Measurements from ENCODE around the gene HIPK2. TPM values are rescaled to one million over a fixed set of nuclear protein-coding genes. Genes with fewer than 3 reads are reported as not detected.
A peak's percentile ranks its signal among the peaks of the same experiment; 100 is the strongest.
"Not testable (repeated sequence)": the region's sequence is repeated elsewhere in the genome, so short reads cannot be mapped to it uniquely, and the experiment has no call there.

The HIPK2 gene
- total RNA-seq, 6 experiments from 2014 or later, result 48.5 to 68.0 (median 59.6) TPM

DNA sequence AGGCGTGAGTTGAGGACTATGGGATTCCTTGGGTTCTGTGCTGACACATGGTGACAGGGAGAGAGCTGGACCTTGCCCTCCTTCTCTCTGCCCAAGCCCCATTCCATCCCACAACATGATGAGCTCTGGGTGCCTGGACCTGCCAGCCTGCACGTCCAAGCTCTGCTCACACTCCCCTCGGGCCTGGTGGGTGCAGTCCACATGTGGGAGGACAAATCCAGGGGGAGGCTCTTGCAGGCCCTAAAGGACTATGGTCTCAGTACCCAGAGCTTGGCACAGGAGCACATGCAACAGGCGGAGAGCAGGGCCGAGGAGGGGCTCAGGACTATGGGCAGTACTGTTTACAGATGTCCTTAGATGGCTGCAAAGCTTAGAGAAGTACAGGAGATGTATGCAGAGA is 162.9 kb downstream of the HIPK2 start:
- intact Hi-C loops (cut with DNase I), result loop anchor here in 1 of 2 donors (10.0 kb wide), 1 partner anchor 380 kb away; no protein-coding TSS in a partner anchor

GRCh38 chr7:139613971-139614411 is 163.8 kb downstream of the HIPK2 start:
- no peak for DNase-seq
- 87% methylated on average over 7 of the region's 10 CpGs for WGBS (ENCODE audit: insufficient coverage, low coverage, low lambda C conversion rate, missing lambda C conversion rate)
- no peak for ATAC-seq
- Histone ChIP-seq H3K4me1 (peaks cover 0 to 4% (median 0%) of the 10 kb centered on the region in 4 donors), H3K27me3 (no peaks in the 10 kb centered on the region), H3K4me3 (no peak overlapping the region), H3K9me3 (no peaks in the 10 kb centered on the region), H3K36me3 (peaks cover 12 to 87% (median 49%) of the 10 kb centered on the region in 4 donors), H3K27ac (no peak overlapping the region)
- TF ChIP-seq POLR2A (IDR thresholded peaks at IDR 0.05) (no peak), CTCF (IDR thresholded peaks at IDR 0.05) (no peak)
- intact Hi-C loops (cut with DNase I), result loop anchor here in 1 of 2 donors (10.0 kb wide), 1 partner anchor 381 kb away; no protein-coding TSS in a partner anchor

More for the DNA sequence above, 162.9 kb downstream of the HIPK2 start:
- ATAC-seq (peak in 2 of 4 donors; percentile 8 to 9), DNase-seq (no peak)
- Histone ChIP-seq H3K4me1 (peaks cover 0 to 4% (median 0%) of the 10 kb centered on the region in 4 donors), H3K27ac (no peak overlapping the region), H3K4me3 (no peak overlapping the region), H3K9me3 (no peaks in the 10 kb centered on the region), H3K27me3 (no peaks in the 10 kb centered on the region), H3K36me3 (peaks cover 12 to 85% (median 46%) of the 10 kb centered on the region in 4 donors)
- WGBS (ENCODE audit: insufficient coverage, low coverage, low lambda C conversion rate, missing lambda C conversion rate), result no CpG with 5 or more reads among the region's 5 CpGs
- TF ChIP-seq CTCF (IDR thresholded peaks at IDR 0.05) (no peak), POLR2A (IDR thresholded peaks at IDR 0.05) (no peak)

GRCh38 chr7:139611556-139611955 is 166.2 kb downstream of the HIPK2 start:
- H3K27ac ChIP-seq, H3K27me3 ChIP-seq, H3K9me3 ChIP-seq, DNase-seq, H3K4me3 ChIP-seq, H3K4me1 ChIP-seq, ATAC-seq: not testable (repeated sequence)
- peaks cover 12 to 69% (median 37%) of the 10 kb centered on the region in 4 donors for H3K36me3 ChIP-seq
- 100% methylated on average over 2 of the region's 2 CpGs for WGBS (ENCODE audit: insufficient coverage, low coverage, low lambda C conversion rate, missing lambda C conversion rate)
- intact Hi-C loops (cut with DNase I), result loop anchor here in 1 of 2 donors (10.0 kb wide), 1 partner anchor 383 kb away; no protein-coding TSS in a partner anchor

- TF ChIP-seq POLR2A (IDR thresholded peaks at IDR 0.05) (no peak), CTCF (IDR thresholded peaks at IDR 0.05) (no peak)
- ATAC-seq (peak; percentile 30 to 59 (median 46)), DNase-seq (peak in 1 of 3 donors; percentile 10)
- H3K4me3 ChIP-seq, result no peak overlapping the region
- H3K9me3 ChIP-seq, result no peaks in the 10 kb centered on the region
- no peak overlapping the region for H3K27ac ChIP-seq
- WGBS (ENCODE audit: insufficient coverage, low coverage, low lambda C conversion rate, missing lambda C conversion rate), result 26% methylated on average over 3 of the region's 5 CpGs
- peaks cover 12 to 62% (median 33%) of the 10 kb centered on the region in 4 donors for H3K36me3 ChIP-seq
- intact Hi-C loops (cut with DNase I), result loop anchor here in 1 of 2 donors (10.0 kb wide), 1 partner anchor 384 kb away; no protein-coding TSS in a partner anchor
- H3K4me1 ChIP-seq, result peaks cover 0 to 4% (median 0%) of the 10 kb centered on the region in 4 donors
- no peaks in the 10 kb centered on the region for H3K27me3 ChIP-seq
Measured at GRCh38 chr7:139610595-139610994, 167.2 kb downstream of the HIPK2 start.

DNA sequence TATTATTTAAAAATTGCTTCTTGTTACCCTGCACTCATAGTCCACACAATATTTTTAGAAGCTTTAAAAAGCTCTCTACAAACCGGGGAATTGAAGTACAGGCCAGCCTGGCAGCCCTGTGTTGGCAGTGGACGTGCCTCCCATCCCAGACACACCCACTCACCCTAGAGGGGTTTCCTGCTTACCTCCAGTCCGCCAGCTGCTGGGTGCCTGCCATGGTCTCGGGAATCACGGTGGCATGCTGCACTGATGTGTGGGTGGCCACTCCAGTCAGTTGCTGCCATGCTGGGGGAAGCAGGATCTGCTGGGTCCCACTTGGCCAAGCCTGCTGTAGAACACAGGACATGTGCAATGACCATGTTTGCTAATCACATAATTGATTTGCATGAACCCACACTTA is 173.9 kb downstream of the HIPK2 start:
- DNase-seq (peak in 1 of 3 donors; percentile 42), ATAC-seq (no peak)
- no peak overlapping the region for H3K27ac ChIP-seq
- 59% methylated on average over 5 of the region's 5 CpGs for WGBS (ENCODE audit: insufficient coverage, low coverage, low lambda C conversion rate, missing lambda C conversion rate)
- no peaks in the 10 kb centered on the region for H3K4me1 ChIP-seq
- intact Hi-C loops (cut with DNase I), result no loop called here
- no peaks in the 10 kb centered on the region for H3K27me3 ChIP-seq
- peaks cover 0 to 62% (median 31%) of the 10 kb centered on the region in 4 donors for H3K36me3 ChIP-seq
- no peak overlapping the region for H3K4me3 ChIP-seq
- TF ChIP-seq CTCF (IDR thresholded peaks at IDR 0.05) (no peak), POLR2A (IDR thresholded peaks at IDR 0.05) (no peak)
- H3K9me3 ChIP-seq, result no peaks in the 10 kb centered on the region
